ENCODE measurements around the gene BBS4. TPM values are rescaled to one million over a fixed set of nuclear protein-coding genes. Genes with fewer than 3 reads are reported as not detected.

Gene BBS4
- total and polyA plus RNA-seq, 2 donors from 2014 or later = 17.2 to 29.3 TPM

DNA sequence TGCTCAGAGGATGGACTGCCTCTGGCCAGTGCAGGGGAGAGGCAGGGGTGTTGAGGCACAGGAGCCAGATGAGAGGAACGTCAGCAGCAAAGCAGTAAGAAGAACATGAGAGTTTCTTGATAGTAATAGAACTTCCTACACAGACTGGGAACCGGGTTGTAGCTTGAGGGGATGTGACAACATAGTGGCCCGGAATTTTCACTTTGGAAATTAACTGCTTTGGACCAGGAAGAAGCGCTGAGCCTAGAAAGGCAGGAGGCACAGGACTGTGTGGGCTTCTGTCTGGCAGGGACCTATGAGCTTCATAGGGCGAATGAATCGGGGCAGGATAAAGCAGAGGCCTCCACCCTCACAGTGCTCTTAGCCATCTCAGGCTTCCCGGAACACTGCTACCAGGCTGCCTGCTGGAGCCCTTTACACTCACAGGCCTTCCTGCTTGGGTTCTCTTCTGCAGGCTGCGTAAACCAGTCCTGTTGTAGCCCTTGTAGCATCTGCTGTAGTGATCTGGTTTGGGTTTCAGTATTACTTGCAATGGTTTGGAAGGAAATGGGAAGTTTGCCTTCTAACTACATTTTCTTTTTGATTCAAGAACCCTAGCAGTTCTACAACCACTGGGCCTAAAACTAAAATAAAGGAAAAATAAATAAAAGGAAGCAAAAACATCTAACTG lies 100.8 kb downstream of the BBS4 start:
- peaks cover 0 to 12% (median 4%) of the 10 kb centered on the region in 3 donors for H3K4me1 ChIP-seq (ENCODE audit: control insufficient read depth in 2 of 3, insufficient read depth in 2 of 3, low read depth in 1 of 3, low read length in 3 of 3)
- DNase-seq (no peak), FAIRE-seq (no peak)
- intact Hi-C loops (cut with DNase I) = no loop called here
- H3K9ac ChIP-seq (ENCODE audit: low read length in 3 of 3) = no peak overlapping the region
- H3K9me3 ChIP-seq (ENCODE audit: control insufficient read depth in 2 of 3, insufficient read depth in 1 of 3, low read length in 3 of 3) = no peaks in the 10 kb centered on the region
- H3K4me3 ChIP-seq (ENCODE audit: low read length in 3 of 3) = no peak overlapping the region
- no peaks in the 10 kb centered on the region for H3K27me3 ChIP-seq (ENCODE audit: control insufficient read depth, insufficient read depth, low read length)
- no peak for TF ChIP-seq CTCF (IDR thresholded peaks at IDR 0.05; ENCODE audit: borderline replicate concordance, extremely low read depth, insufficient read depth)
- H3K36me3 ChIP-seq (ENCODE audit: control insufficient read depth in 2 of 3, insufficient read depth in 3 of 3, low read length in 3 of 3) = no peaks in the 10 kb centered on the region
- H3K27ac ChIP-seq (ENCODE audit: low read depth in 2 of 2, low read length in 2 of 2) = no peak overlapping the region

GRCh38 chr15:72787526-72787925 lies 101.5 kb downstream of the BBS4 start:
- Histone ChIP-seq H3K27me3 (ENCODE audit: control insufficient read depth, insufficient read depth, low read length) (no peaks in the 10 kb centered on the region), H3K27ac (ENCODE audit: low read depth in 2 of 2, low read length in 2 of 2) (no peak overlapping the region), H3K4me1 (ENCODE audit: control insufficient read depth in 2 of 3, insufficient read depth in 2 of 3, low read depth in 1 of 3, low read length in 3 of 3) (peaks cover 0 to 11% (median 4%) of the 10 kb centered on the region in 3 donors), H3K9ac (ENCODE audit: low read length in 3 of 3) (no peak overlapping the region), H3K36me3 (ENCODE audit: control insufficient read depth in 2 of 3, insufficient read depth in 3 of 3, low read length in 3 of 3) (no peaks in the 10 kb centered on the region), H3K9me3 (ENCODE audit: control insufficient read depth in 2 of 3, insufficient read depth in 1 of 3, low read length in 3 of 3) (no peaks in the 10 kb centered on the region), H3K4me3 (ENCODE audit: low read length in 3 of 3) (no peak overlapping the region)
- intact Hi-C loops (cut with DNase I) = no loop called here
- FAIRE-seq (no peak), DNase-seq (no peak)
- TF ChIP-seq CTCF (IDR thresholded peaks at IDR 0.05; ENCODE audit: borderline replicate concordance, extremely low read depth, insufficient read depth) = no peak

Other genes starting within 250 kb of the BBS4 start
- gene ARIH1, start 211.9 kb upstream of the BBS4 start, total RNA-seq = 139 TPM
- gene ARIH1, start 211.9 kb upstream of the BBS4 start, polyA plus RNA-seq (ENCODE audit: insufficient read depth, low read depth, low replicate concordance) = 27.4 TPM
- gene GOLGA6B, start 31.5 kb upstream of the BBS4 start, total RNA-seq = not detected
- gene GOLGA6B, start 31.5 kb upstream of the BBS4 start, polyA plus RNA-seq (ENCODE audit: insufficient read depth, low read depth, low replicate concordance) = not detected
- gene HIGD2B, start within 50 bp of the BBS4 start, total RNA-seq = not detected
- not detected for gene HIGD2B, start within 50 bp of the BBS4 start, polyA plus RNA-seq (ENCODE audit: insufficient read depth, low read depth, low replicate concordance)
- 42.5 TPM for gene ADPGK, start 97.6 kb downstream of the BBS4 start, total RNA-seq
- gene ADPGK, start 97.6 kb downstream of the BBS4 start, polyA plus RNA-seq (ENCODE audit: insufficient read depth, low read depth, low replicate concordance) = 23.9 TPM

Measured in kidney (tissue), 14 donors.